GM21723 (cell line): ENCODE data around the gene ZNF76.

Experiments
- ATAC-seq: cut with Tn5 transposase; IDR thresholded peaks from one replicate; pipeline ENCODE4 v1.9.1; 2021; ENCODE audit warnings: mild to moderate bottlenecking, moderate library complexity; ENCODE audit not compliant: unreplicated experiment

The ZNF76 gene

GRCh38 chr6:35236223-35236622 lies 23.3 kb upstream of the ZNF76 start:
- ATAC-seq, result no peak

- ATAC-seq, result no peak
These were observed 22.1 kb upstream of the ZNF76 start for GRCh38 chr6:35237476-35237875.

- no peak for ATAC-seq
These were observed 20.7 kb upstream of the ZNF76 start for GRCh38 chr6:35238843-35239289.

- ATAC-seq, result no peak
These were observed 20.0 kb upstream of the ZNF76 start for GRCh38 chr6:35239581-35239980.

GRCh38 chr6:35240838-35241801 lies 18.4 kb upstream of the ZNF76 start:
- no peak for ATAC-seq

GRCh38 chr6:35242486-35242885 lies 17.0 kb upstream of the ZNF76 start:
- no peak for ATAC-seq

GRCh38 chr6:35242906-35243305 lies 16.6 kb upstream of the ZNF76 start:
- no peak for ATAC-seq

- no peak for ATAC-seq
These were observed 16.1 kb upstream of the ZNF76 start for GRCh38 chr6:35243386-35243958.

- ATAC-seq, result no peak
These were observed 15.0 kb upstream of the ZNF76 start for GRCh38 chr6:35244551-35244950.

- no peak for ATAC-seq
These were observed 11.8 kb upstream of the ZNF76 start for GRCh38 chr6:35247642-35248231.

- no peak for ATAC-seq
These were observed 11.2 kb upstream of the ZNF76 start for GRCh38 chr6:35248300-35248699.

- ATAC-seq, result no peak
These were observed 10.6 kb upstream of the ZNF76 start for GRCh38 chr6:35248965-35249364.

GRCh38 chr6:35251949-35252348 lies 7.6 kb upstream of the ZNF76 start:
- no peak for ATAC-seq

- no peak for ATAC-seq
These were observed 6.3 kb upstream of the ZNF76 start for GRCh38 chr6:35253249-35253648.

GRCh38 chr6:35258336-35258735 lies 1.2 kb upstream of the ZNF76 start:
- ATAC-seq, result no peak

- peak; percentile 17 for ATAC-seq
These were observed 709 bp upstream of the ZNF76 start for GRCh38 chr6:35258858-35259193.

GRCh38 chr6:35259948-35260590 lies 534 bp downstream of the ZNF76 start:
- peak; percentile 30 for ATAC-seq

GRCh38 chr6:35260591-35261570 lies 1.3 kb downstream of the ZNF76 start:
- ATAC-seq, result no peak

- no peak for ATAC-seq
These were observed 3.1 kb downstream of the ZNF76 start for GRCh38 chr6:35262596-35262995.

GRCh38 chr6:35264550-35265274 lies 5.2 kb downstream of the ZNF76 start:
- no peak for ATAC-seq
